Kidney epithelial cell (primary cell): ENCODE measurements around the gene SLC39A8. TPM values are rescaled to one million over a fixed set of nuclear protein-coding genes. Genes with fewer than 3 reads are reported as not detected.
"Not testable (repeated sequence)": the region's sequence is repeated elsewhere in the genome, so short reads cannot be mapped to it uniquely, and the experiment has no call there.

ENCODE experiments used
- DNase-seq: peaks from one replicate; pipeline ENCODE4 v3.0.0-alpha.2; 2010; ENCODE audit warnings: low read depth
- H3K27me3 ChIP-seq: 2 replicates; pipeline ENCODE4 v1.6.0; 2011; ENCODE audit warnings: low read length; ENCODE audit not compliant: control insufficient read depth, insufficient read depth
- H3K36me3 ChIP-seq: 2 replicates; pipeline ENCODE4 v1.5.1; 2011; ENCODE audit warnings: low read length; ENCODE audit not compliant: control insufficient read depth, insufficient read depth
- H3K4me3 ChIP-seq: 2 replicates; pipeline ENCODE4 v1.5.1; 2011; ENCODE audit warnings: low read depth, mild to moderate bottlenecking, control low read depth, low read length
- CTCF ChIP-seq: IDR thresholded peaks from 2 replicates; pipeline ENCODE4 v1.5.1; 2011; ENCODE audit warnings: mild to moderate bottlenecking, moderate library complexity, low read length, control low read depth, inconsistent platforms; ENCODE audit not compliant: insufficient read depth, poor library complexity, severe bottlenecking
- total RNA-seq: library from RNA; depleted of rRNA; stranded (reverse); fragments of >200 nt; gene quantifications from 2 replicates; pipeline ENCODE4 v1.2.3, GENCODE V29; 2015

The SLC39A8 gene
- total RNA-seq, 1 donor from 2014 or later, result 15.8 TPM

GRCh38 chr4:102386966-102387365 is 41.7 kb upstream of the SLC39A8 start:
- Histone ChIP-seq H3K4me3 (no peak overlapping the region), H3K36me3 (no peaks in the 10 kb centered on the region), H3K27me3 (no peaks in the 10 kb centered on the region)
- no peak for TF ChIP-seq CTCF
- no peak for DNase-seq

DNA sequence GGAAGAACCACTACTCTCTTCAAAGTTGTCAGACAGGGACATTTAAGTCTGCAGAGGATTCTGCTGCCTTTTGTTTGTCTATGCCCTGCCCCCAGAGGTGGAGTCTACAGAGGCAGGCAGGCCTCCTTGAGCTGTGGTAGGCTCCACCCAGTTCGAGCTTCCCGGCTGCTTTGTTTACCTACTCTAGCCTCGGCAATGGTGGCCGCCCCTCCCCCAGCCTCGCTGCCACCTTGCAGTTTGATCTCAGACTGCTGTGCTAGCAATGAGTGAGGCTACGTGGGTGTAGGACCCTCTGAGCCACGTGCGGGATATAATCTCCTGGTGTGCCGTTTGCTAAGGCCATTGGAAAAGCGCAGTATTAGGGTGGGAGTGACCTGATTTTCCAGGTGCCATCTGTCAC is 35.0 kb upstream of the SLC39A8 start:
- H3K4me3 ChIP-seq, DNase-seq, H3K36me3 ChIP-seq, H3K27me3 ChIP-seq: not testable (repeated sequence)

DNA sequence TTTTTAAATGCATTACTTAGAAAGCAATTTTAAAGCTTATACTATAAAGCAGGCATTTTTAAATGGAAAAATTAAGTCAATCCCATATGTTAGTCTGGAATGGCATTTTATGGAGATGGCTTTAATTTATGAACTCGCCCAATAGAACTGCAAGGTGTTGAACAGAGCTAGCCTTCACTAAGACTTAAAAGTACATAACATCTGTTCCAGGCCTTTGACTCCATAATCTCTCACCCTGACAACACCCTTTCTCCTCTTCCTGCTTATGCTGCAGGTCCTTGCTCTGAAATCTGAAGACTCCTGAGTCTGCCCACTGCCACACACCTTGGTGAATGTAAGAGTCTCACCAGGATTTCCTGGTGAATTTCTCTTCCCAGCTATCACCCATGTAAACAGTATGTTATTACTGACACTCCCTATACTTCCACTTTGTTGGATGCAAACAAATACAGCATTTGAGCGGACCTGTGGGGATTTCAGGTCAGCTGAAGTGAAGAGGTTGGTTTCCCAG is 17.7 kb upstream of the SLC39A8 start:
- H3K4me3 ChIP-seq, result no peak overlapping the region

DNA sequence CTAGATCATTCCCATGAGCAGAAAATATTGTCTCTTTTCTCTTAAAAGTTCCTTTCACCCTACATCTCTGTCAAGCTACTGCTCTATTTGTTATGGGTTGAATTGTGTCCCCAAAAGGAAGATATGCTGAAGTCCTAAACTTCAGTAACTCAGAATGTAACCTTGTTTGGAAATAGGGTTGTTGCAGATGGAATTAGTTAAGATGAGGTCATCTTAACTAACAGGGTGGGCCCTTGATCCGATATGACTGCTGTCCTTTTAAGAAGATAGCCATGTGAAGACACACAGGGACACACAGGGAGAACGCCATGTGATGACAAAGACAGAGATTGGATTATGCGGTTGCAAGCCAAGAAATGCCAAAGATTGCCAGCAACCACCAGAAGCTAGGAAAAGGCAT is 12.8 kb upstream of the SLC39A8 start:
- TF ChIP-seq CTCF, result no peak
- no peak for DNase-seq
- H3K27me3 ChIP-seq, result no peaks in the 10 kb centered on the region
- H3K4me3 ChIP-seq, result no peak overlapping the region
- no peaks in the 10 kb centered on the region for H3K36me3 ChIP-seq

More for the DNA sequence above, 17.7 kb upstream of the SLC39A8 start:
- TF ChIP-seq CTCF, result no peak
- no peak for DNase-seq
- no peaks in the 10 kb centered on the region for H3K27me3 ChIP-seq
- H3K36me3 ChIP-seq, result no peaks in the 10 kb centered on the region

DNA sequence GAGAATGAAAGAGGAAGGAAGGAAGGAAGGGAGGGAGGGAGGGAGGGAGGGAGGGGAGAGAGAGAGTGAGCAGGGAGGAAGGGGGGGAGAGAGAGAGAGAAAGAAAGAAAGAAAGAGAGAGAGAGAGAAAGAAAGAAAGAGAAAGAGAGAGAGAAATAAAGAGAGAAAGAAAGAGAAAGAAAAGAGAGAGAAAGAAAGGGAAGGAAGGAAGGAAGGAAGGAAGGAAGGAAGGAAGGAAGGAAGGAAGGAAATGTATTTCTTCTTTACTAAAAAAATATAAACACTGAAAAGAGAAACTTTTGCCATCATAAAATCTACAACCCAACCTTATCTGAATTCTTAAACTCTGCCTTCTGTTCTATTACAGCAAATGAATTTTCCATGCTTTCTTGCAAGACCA is 12.4 kb upstream of the SLC39A8 start:
- not testable (repeated sequence) for H3K4me3 ChIP-seq, H3K27me3 ChIP-seq, DNase-seq, H3K36me3 ChIP-seq

- DNase-seq, result no peak
- Histone ChIP-seq H3K36me3 (no peaks in the 10 kb centered on the region), H3K4me3 (no peak overlapping the region), H3K27me3 (no peaks in the 10 kb centered on the region)
- no peak for TF ChIP-seq CTCF
Measured at GRCh38 chr4:102356562-102357202, 11.4 kb upstream of the SLC39A8 start.

GRCh38 chr4:102355748-102356147 is 10.5 kb upstream of the SLC39A8 start:
- no peak overlapping the region for H3K4me3 ChIP-seq
- no peak for TF ChIP-seq CTCF

More at GRCh38 chr4:102355748-102356147, 10.5 kb upstream of the SLC39A8 start:
- Histone ChIP-seq H3K27me3 (no peaks in the 10 kb centered on the region), H3K36me3 (no peaks in the 10 kb centered on the region)
- DNase-seq, result no peak
